GM06990 (cell line): ENCODE results near the gene TEX30.
A peak's percentile ranks its signal among the peaks of the same experiment; 100 is the strongest.

Experiments
- DNase-seq: peaks from one replicate; pipeline ENCODE4 v3.0.0-alpha.2; 2011; ENCODE audit not compliant: insufficient read length; ENCODE audit errors: extremely low read depth
- H3K27me3 ChIP-seq: replicated peaks from 2 replicates; pipeline ENCODE4 v1.6.0; 2011; ENCODE audit warnings: low read length; ENCODE audit not compliant: control insufficient read depth, insufficient read depth
- H3K36me3 ChIP-seq: 2 replicates; pipeline ENCODE4 v1.5.1; 2011; ENCODE audit warnings: low read length; ENCODE audit not compliant: control insufficient read depth, insufficient read depth
- H3K4me3 ChIP-seq: replicated peaks from 2 replicates; pipeline ENCODE4 v1.5.1; 2011; ENCODE audit warnings: low read depth, mild to moderate bottlenecking, control low read depth, low read length
- CTCF ChIP-seq: IDR thresholded peaks from 2 replicates; pipeline ENCODE4 v1.5.1; 2011; ENCODE audit warnings: low read length, control low read depth, mild to moderate bottlenecking, inconsistent platforms; ENCODE audit not compliant: insufficient read depth, poor library complexity, severe bottlenecking

The TEX30 gene

GRCh38 chr13:102774591-102775520, 1.3 kb upstream of the TEX30 start:
- TF ChIP-seq CTCF, result no peak
- Histone ChIP-seq H3K36me3 (no peaks in the 10 kb centered on the region), H3K27me3 (no peaks in the 10 kb centered on the region), H3K4me3 (no peak overlapping the region)
- DNase-seq, result no peak

- no peak for DNase-seq
- no peaks in the 10 kb centered on the region for H3K27me3 ChIP-seq
- no peak for TF ChIP-seq CTCF
- no peaks in the 10 kb centered on the region for H3K36me3 ChIP-seq
- peak overlapping the region; percentile 76 for H3K4me3 ChIP-seq
These were observed 605 bp upstream of the TEX30 start for GRCh38 chr13:102774214-102774568.

- H3K27me3 ChIP-seq, result no peaks in the 10 kb centered on the region
- H3K36me3 ChIP-seq, result no peaks in the 10 kb centered on the region
- no peak for TF ChIP-seq CTCF
- H3K4me3 ChIP-seq, result peak overlapping the region; percentile 76; the same call in 1 of the 2 replicates
- no peak for DNase-seq
These were observed 1.6 kb downstream of the TEX30 start for GRCh38 chr13:102772042-102772425.

- no peak for TF ChIP-seq CTCF
- no peaks in the 10 kb centered on the region for H3K27me3 ChIP-seq
- DNase-seq, result no peak
- H3K4me3 ChIP-seq, result no peak overlapping the region
- no peaks in the 10 kb centered on the region for H3K36me3 ChIP-seq
These were observed 2.1 kb downstream of the TEX30 start for GRCh38 chr13:102771298-102772041.

- no peak for TF ChIP-seq CTCF
- Histone ChIP-seq H3K36me3 (no peaks in the 10 kb centered on the region), H3K27me3 (no peaks in the 10 kb centered on the region), H3K4me3 (no peak overlapping the region)
- no peak for DNase-seq
These were observed 3.2 kb downstream of the TEX30 start for GRCh38 chr13:102770435-102770834.
